ENCODE results near the gene SEMA6B.

DNA sequence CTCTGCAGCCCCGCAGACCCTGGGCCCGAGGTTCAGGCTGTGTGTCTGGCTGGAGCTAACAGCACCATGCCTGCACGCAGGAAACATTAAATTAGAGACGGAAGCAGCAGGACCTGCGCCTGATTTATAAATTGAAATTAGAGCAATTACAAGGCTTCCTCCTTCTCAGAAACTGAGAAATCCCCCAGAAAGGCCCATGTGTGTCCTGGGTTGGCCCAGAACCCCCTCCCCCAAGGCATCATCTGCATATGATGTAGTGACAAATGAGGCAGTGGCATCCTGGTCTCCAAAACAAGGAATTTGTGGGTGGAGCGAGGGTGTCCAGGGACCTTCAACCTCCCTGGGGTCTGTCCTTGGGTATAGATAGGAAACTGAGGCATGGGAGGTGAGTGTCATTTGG lies 27.2 kb upstream of the SEMA6B start:
- TF ChIP-seq, protein P1, sequence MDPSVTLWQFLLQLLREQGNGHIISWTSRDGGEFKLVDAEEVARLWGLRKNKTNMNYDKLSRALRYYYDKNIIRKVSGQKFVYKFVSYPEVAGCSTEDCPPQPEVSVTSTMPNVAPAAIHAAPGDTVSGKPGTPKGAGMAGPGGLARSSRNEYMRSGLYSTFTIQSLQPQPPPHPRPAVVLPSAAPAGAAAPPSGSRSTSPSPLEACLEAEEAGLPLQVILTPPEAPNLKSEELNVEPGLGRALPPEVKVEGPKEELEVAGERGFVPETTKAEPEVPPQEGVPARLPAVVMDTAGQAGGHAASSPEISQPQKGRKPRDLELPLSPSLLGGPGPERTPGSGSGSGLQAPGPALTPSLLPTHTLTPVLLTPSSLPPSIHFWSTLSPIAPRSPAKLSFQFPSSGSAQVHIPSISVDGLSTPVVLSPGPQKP (IDR thresholded peaks at IDR 0.05; ENCODE audit: borderline replicate concordance, low read depth, low read length) = no peak
- TF ChIP-seq, protein P2, sequence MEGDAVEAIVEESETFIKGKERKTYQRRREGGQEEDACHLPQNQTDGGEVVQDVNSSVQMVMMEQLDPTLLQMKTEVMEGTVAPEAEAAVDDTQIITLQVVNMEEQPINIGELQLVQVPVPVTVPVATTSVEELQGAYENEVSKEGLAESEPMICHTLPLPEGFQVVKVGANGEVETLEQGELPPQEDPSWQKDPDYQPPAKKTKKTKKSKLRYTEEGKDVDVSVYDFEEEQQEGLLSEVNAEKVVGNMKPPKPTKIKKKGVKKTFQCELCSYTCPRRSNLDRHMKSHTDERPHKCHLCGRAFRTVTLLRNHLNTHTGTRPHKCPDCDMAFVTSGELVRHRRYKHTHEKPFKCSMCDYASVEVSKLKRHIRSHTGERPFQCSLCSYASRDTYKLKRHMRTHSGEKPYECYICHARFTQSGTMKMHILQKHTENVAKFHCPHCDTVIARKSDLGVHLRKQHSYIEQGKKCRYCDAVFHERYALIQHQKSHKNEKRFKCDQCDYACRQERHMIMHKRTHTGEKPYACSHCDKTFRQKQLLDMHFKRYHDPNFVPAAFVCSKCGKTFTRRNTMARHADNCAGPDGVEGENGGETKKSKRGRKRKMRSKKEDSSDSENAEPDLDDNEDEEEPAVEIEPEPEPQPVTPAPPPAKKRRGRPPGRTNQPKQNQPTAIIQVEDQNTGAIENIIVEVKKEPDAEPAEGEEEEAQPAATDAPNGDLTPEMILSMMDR (conservative IDR thresholded peaks at IDR 0.05; ENCODE audit: low read depth, low read length) = no peak
- TF ChIP-seq POLR2A (IDR thresholded peaks at IDR 0.05; ENCODE audit: low read depth, low read length) = no peak
